GM12873 (cell line): ENCODE results near the gene THEM5.
A peak's percentile ranks its signal among the peaks of the same experiment; 100 is the strongest.

Experiments used
- TF ChIP-seq, protein P1 (sequence below): IDR thresholded peaks from 2 replicates; pipeline ENCODE4 v1.5.1; 2012; ENCODE audit warnings: low read depth, mild to moderate bottlenecking, moderate library complexity, low read length, control low read depth; ENCODE audit not compliant: insufficient read depth; ENCODE audit errors: missing control alignments

The THEM5 gene

DNA sequence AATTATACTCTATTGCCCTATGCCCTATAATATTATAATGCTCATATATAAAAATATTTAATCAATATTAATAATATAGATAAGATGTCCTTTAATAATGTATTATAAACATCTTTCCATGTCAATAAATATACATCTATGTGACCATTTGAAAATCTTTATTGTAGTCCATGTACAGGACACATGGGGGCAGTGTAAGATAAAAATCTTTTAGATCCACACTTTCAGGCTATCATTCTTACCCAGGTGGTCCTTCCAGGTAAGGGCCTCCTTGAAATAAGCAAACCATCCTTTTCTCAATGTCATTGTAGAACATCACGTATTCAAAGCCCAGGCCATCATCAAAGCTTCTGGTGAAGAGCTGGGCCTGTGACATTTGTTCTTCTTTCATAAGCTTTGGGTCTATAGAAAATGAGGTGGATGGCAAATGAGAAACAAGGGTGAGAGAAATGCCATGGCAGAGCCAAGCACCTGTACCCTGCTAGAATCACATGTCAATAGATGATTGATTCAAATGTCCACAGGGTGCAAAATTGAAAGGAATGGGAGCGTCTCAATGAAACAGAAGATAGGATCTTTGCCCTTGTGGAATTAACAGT lies 35.6 kb upstream of the THEM5 start:
- TF ChIP-seq, protein P1, sequence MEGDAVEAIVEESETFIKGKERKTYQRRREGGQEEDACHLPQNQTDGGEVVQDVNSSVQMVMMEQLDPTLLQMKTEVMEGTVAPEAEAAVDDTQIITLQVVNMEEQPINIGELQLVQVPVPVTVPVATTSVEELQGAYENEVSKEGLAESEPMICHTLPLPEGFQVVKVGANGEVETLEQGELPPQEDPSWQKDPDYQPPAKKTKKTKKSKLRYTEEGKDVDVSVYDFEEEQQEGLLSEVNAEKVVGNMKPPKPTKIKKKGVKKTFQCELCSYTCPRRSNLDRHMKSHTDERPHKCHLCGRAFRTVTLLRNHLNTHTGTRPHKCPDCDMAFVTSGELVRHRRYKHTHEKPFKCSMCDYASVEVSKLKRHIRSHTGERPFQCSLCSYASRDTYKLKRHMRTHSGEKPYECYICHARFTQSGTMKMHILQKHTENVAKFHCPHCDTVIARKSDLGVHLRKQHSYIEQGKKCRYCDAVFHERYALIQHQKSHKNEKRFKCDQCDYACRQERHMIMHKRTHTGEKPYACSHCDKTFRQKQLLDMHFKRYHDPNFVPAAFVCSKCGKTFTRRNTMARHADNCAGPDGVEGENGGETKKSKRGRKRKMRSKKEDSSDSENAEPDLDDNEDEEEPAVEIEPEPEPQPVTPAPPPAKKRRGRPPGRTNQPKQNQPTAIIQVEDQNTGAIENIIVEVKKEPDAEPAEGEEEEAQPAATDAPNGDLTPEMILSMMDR: peak; percentile 34

DNA sequence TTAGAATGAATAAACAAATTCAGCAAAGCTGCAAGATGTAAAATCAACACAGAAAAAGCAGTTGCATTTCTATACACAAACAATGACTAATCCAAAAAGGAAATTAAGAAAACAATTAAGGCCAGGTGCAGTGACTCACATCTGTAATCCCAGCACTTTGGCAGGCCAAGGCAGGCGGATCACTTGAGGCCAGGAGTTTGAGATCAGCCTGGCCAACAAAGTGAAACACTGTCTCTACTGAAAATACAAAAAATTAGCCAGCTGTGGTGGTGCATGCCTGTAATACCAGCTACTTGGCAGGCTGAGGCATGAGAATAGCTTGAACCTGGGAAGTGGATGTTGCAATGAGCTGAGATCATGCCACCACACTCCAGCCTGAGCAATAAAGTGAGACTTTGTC lies 33.5 kb upstream of the THEM5 start:
- TF ChIP-seq, protein P1: no peak

DNA sequence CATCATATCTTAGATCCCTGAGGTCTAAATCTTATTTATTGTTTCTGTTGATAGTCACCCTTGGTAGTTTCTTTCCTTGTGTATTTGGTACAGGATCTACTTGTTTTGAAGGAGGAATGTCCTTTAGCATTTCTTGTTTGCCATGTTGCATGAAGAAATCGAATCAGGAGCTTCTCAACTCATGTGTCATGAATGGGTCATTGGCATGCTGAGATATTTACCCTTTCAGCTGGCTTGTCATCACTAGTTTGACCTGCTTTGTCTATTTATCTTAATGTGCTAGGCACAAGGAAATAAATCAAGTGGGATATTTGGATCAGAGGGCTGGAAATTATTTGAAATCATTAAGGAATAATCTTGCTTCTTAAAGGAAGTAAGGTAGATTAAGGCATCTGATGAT lies 32.0 kb upstream of the THEM5 start:
- TF ChIP-seq, protein P1: no peak

DNA sequence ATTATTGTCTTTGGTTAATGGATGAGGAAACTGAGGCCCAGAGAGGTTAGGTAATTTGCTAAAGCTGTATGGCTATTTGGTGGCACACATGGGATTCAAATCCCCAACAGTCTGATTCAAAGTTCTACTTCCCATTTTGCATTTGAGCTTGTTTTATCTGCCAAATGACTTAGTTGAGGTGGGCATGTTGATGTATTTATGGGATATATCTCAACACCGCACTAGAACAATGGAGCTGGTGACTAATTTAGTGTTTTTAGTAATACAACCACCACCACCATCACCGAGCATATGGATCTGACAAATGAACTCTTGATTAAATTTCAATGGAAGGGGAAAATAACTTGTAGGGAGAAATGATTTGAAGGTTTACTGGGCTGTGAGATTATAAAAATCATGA lies 29.0 kb upstream of the THEM5 start:
- TF ChIP-seq, protein P1: no peak

DNA sequence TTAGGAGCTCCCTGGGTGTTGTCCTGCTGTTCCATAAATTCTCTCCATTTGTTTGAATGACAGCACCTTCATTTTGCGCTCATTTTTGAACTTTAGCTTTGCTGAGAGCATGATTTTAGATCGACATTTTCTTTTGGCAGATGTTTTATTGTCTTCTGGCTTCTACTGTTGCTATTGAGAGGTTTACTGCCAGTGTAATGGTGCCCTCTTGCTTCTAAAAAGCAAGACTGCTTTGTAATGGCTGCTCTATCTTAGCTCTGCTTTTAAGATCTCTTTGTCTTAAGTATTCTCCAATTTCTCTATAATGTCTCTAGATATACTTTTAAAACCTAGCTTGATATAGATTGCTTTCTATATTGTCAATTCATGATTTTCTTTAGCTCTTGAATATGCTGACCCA lies 28.0 kb upstream of the THEM5 start:
- TF ChIP-seq, protein P1: no peak

DNA sequence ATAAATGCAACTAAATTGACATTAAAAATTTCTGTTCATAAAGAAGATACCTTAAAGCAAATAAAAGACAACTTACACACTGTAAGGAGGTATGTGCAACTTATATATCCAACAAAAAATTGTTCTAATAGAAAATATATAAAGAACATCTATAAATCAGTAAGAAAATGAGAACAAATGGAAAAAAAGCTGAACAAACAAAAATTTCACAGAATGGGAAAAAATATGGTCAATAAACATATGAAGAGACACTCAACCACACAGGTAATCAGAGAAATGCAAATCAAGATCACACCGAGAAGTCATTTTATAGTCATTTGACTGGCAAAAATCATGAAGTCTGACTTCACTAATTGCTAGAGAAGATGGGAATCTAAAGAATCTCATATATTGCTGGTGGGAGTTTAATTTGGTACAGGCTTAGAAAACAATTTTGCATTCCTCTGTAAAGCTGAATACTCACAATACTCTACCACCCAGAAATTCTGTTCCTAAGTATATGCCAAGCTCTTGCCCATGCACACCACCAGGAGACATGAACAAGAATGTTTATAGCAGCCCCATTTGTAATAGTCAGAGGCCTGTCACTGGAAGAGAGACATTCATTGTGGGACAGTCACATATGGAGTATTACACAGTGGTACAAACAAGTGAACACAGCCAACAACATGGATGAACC lies 22.0 kb upstream of the THEM5 start:
- TF ChIP-seq, protein P1: no peak

DNA sequence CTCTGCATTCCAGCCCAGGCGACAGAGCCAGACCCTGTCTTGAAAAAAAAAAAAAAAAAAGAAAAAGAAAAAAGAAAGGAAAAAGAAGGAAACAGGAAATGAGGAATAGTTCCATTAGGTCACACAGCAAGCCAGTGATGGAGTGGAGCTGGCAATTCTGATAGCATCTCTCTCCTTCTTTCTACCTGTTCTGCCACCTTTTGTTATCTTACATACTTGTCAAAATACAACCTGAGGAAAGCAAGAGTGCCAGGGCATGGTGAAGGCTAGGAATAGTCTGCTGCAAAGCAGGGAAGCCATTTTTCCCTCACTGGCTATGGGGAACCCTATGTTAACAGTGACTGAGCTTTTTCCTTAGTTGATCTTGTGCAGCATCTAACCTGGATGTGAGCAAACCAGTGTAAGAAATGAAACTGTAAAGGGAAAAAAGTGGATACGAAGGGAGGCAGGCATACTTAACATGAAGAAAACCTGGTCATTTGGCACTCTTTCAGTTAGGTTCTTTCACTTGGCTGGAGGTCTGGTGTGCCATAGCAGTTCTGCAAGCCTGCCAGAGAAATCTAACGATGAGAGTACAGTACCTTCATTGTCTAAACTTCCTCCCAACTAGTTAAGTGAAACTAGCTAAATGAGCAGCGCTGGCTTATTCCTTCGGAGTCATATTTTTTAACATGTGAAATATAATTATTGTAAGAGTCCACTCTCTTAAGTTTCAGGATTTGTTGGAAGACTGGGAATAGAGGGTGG lies 17.9 kb upstream of the THEM5 start:
- TF ChIP-seq, protein P1: no peak
